Pancreas (tissue), 10 donors: Measurements from ENCODE around the gene SULT1A2. TPM values are rescaled to one million over a fixed set of nuclear protein-coding genes. Genes with fewer than 3 reads are reported as not detected.

ENCODE experiments used
- ATAC-seq, 4 donors: fragments of 200-7000 bp; cut with Tn5 transposase; one replicate each; pipeline versions ENCODE4 v1.8.0 to v1.9.1; 2020; ENCODE audit warnings: mild to moderate bottlenecking in 4 of 4, moderate library complexity in 4 of 4
- DNase-seq, 6 donors: peaks; one replicate each; pipeline ENCODE4 v3.0.0-alpha.2; 2020
- FAIRE-seq: peaks from 2 replicates; lab custom pipeline; 2012; peaks lifted over from hg19 to GRCh38; lab: Jason Lieb, UNC
- H3K27ac ChIP-seq, 4 donors: fragments of 200-600 bp; sonication (generic); 1 replicate in 3 of 4; 2 replicates in 1 of 4; pipeline versions ENCODE4 v1.5.0 to v1.8.0; 2020
- H3K27me3 ChIP-seq, 4 donors: fragments of 200-600 bp; one replicate each; pipeline ENCODE4 v1.8.0; 2021
- H3K36me3 ChIP-seq, 3 donors: fragments of 200-600 bp; sonication (generic) in 1 of 3; one replicate each; pipeline versions ENCODE4 v1.5.0 to v1.8.0; 2020 to 2021
- H3K4me1 ChIP-seq, 3 donors: fragments of 200-600 bp; one replicate each; pipeline ENCODE4 v1.8.0; 2021
- H3K4me3 ChIP-seq, 4 donors: fragments of 200-600 bp; sonication (generic) in 2 of 4; one replicate each; pipeline versions ENCODE4 v1.5.0 to v1.8.0; 2020 to 2021
- H3K9me3 ChIP-seq, 4 donors: fragments of 200-600 bp; one replicate each; pipeline ENCODE4 v1.8.0; 2021
- CTCF ChIP-seq, 4 donors: fragments of 200-600 bp; sonication (generic) in 3 of 4; IDR thresholded peaks; one replicate each; pipeline versions ENCODE4 v1.5.0 to v1.8.0; 2021; ENCODE audit warnings: antibody characterized with exemption in 4 of 4
- WGBS, 2 donors: extraction: QIAGEN DNeasy Blood & Tissue Kit; methylation state at CpG; one replicate each; pipeline ENCODE4 v1.1.7; 2013; 5-methylcytosine and 5-hydroxymethylcytosine counted together
- intact Hi-C, 3 donors: fragments of 100-400 bp; cut with DNase I; formaldehyde crosslinking; loops; one replicate each; pipeline versions ENCODE4 v1.11.1 to v1.14.2; 2022
- polyA plus RNA-seq, 2 donors: library from polyadenylated mRNA; stranded (reverse); fragments of 200-250 nt; gene quantifications; one replicate each; pipeline ENCODE4 v1.2.3, GENCODE V29; 2013
- total RNA-seq, 6 donors: library from RNA; stranded (reverse); fragmentation: NEBNext Ultra II Directional in 4 of 6; extraction: Animal tissue kit (Norgen Biotek cat#: 25700) in 4 of 6; gene quantifications; one replicate each; pipeline versions ENCODE4 v1.2.1 to v1.2.4, GENCODE V29; 2021 to 2023
- donor health status: healthy with polysubstance abuse.
- donor health status: DM: no; HTN: no; CAD: no; lungs with moderate emphysema.
- donor health status: DM: no; HTN: no; CAD: no.
- donor health status: control.
- donor health status: control.
- donor health status: Bipolar disorder and iron deficiency.
- donor health status: DM: yes; HTN: yes; CAD: no.
- donor health status: DM: no; HTN: no; CAD: no.
- donor health status: DM: no; HTN: no; CAD: no.
- donor health status: DM: yes; HTN: yes; CAD: no.

Gene SULT1A2
- total and polyA plus RNA-seq, 8 donors, result 0.41 to 6.0 (median 1.4) TPM

GRCh38 chr16:28558456-28558855 lies 38.4 kb downstream of the SULT1A2 start:
- Histone ChIP-seq H3K27me3 (no peaks in the 10 kb centered on the region), H3K4me1 (peaks cover 0 to 5% (median 3%) of the 10 kb centered on the region in 3 donors), H3K27ac (no peak overlapping the region), H3K36me3 (no peaks in the 10 kb centered on the region), H3K4me3 (no peak overlapping the region), H3K9me3 (no peaks in the 10 kb centered on the region)
- WGBS, 2 donors, result 73 to 91% methylated on average over 3 of the region's 3 CpGs
- ATAC-seq (no peak), DNase-seq (no peak), FAIRE-seq (no peak)
- no peak for TF ChIP-seq CTCF (IDR thresholded peaks at IDR 0.05)
- intact Hi-C loops, result no loop called here

GRCh38 chr16:28556914-28557320 lies 39.9 kb downstream of the SULT1A2 start:
- Histone ChIP-seq H3K4me3 (no peak overlapping the region), H3K36me3 (no peaks in the 10 kb centered on the region), H3K4me1 (peaks cover 0 to 5% (median 3%) of the 10 kb centered on the region in 3 donors), H3K27ac (no peak overlapping the region), H3K27me3 (no peaks in the 10 kb centered on the region), H3K9me3 (no peaks in the 10 kb centered on the region)
- DNase-seq, result no peak
- intact Hi-C loops, result no loop called here
- no peak for ATAC-seq
- no peak for TF ChIP-seq CTCF (IDR thresholded peaks at IDR 0.05)
- WGBS, 2 donors, result 57 to 65% methylated on average over 2 of the region's 2 CpGs
- no peak for FAIRE-seq

GRCh38 chr16:28555561-28555960 lies 41.3 kb downstream of the SULT1A2 start:
- DNase-seq (no peak), ATAC-seq (no peak), FAIRE-seq (no peak)
- Histone ChIP-seq H3K9me3 (no peaks in the 10 kb centered on the region), H3K36me3 (no peaks in the 10 kb centered on the region), H3K27me3 (no peaks in the 10 kb centered on the region), H3K4me3 (no peak overlapping the region), H3K27ac (no peak overlapping the region), H3K4me1 (peaks cover 0 to 5% (median 3%) of the 10 kb centered on the region in 3 donors)
- no peak for TF ChIP-seq CTCF (IDR thresholded peaks at IDR 0.05)
- intact Hi-C loops, result no loop called here
- WGBS, 2 donors, result 80 to 83% methylated on average over 2 of the region's 2 CpGs

- Histone ChIP-seq H3K4me3 (peak overlapping the region; percentile 6 to 73 (median 40)), H3K27ac (peak overlapping the region in 1 of 4 donors; percentile 94), H3K27me3 (no peaks in the 10 kb centered on the region), H3K4me1 (peaks cover 0 to 5% (median 3%) of the 10 kb centered on the region in 3 donors), H3K9me3 (no peaks in the 10 kb centered on the region), H3K36me3 (no peaks in the 10 kb centered on the region)
- FAIRE-seq (no peak), DNase-seq (no peak), ATAC-seq (no peak)
- 86 to 90% methylated on average over 15 of the region's 15 CpGs for WGBS, 2 donors
- intact Hi-C loops, result no loop called here
- TF ChIP-seq CTCF (IDR thresholded peaks at IDR 0.05), result no peak
Observed at GRCh38 chr16:28554634-28555423, 42.0 kb downstream of the SULT1A2 start.
